ENCODE data around the gene MKKS.

- TF ChIP-seq, protein P1, sequence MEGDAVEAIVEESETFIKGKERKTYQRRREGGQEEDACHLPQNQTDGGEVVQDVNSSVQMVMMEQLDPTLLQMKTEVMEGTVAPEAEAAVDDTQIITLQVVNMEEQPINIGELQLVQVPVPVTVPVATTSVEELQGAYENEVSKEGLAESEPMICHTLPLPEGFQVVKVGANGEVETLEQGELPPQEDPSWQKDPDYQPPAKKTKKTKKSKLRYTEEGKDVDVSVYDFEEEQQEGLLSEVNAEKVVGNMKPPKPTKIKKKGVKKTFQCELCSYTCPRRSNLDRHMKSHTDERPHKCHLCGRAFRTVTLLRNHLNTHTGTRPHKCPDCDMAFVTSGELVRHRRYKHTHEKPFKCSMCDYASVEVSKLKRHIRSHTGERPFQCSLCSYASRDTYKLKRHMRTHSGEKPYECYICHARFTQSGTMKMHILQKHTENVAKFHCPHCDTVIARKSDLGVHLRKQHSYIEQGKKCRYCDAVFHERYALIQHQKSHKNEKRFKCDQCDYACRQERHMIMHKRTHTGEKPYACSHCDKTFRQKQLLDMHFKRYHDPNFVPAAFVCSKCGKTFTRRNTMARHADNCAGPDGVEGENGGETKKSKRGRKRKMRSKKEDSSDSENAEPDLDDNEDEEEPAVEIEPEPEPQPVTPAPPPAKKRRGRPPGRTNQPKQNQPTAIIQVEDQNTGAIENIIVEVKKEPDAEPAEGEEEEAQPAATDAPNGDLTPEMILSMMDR (conservative IDR thresholded peaks at IDR 0.05 in 1 of 2, IDR thresholded peaks at IDR 0.05 in 1 of 2; ENCODE audit: extremely low read depth in 1 of 2, insufficient read depth in 1 of 2, low read depth in 1 of 2, low read length in 2 of 2), result no peak
- no peak for TF ChIP-seq EZH2 (IDR thresholded peaks at IDR 0.05; ENCODE audit: borderline replicate concordance, low read length)
These were observed 65.9 kb downstream of the MKKS start for GRCh38 chr20:10367943-10368701.
